HG03097 (cell line): ENCODE results near the gene LDB2.
"Not testable (repeated sequence)": the region's sequence is repeated elsewhere in the genome, so short reads cannot be mapped to it uniquely, and the experiment has no call there.

ENCODE experiments used
- ATAC-seq: cut with Tn5 transposase; IDR thresholded peaks from one replicate; pipeline ENCODE4 v1.9.1; 2021; ENCODE audit not compliant: unreplicated experiment, low FRiP score

LDB2 gene

DNA sequence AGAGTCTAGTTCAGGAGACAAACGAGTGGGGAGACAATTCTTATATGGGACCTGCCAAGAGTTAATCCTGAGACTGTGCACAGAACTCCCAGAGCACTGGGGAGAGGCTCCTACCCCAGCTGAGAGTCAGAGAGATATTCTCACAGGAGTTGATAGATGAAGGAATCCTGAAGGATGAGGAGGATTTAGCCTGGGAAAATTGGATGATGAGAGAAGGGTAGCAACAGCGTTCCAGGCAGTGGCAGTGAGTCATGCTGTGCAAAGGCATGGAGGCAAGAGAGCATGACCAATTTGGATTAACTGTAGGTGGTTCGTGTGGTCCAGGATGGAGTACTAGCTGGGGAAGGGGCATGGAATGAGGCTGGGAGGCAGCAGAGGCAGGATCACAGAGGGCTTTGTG, 318.6 kb downstream of the LDB2 start:
- ATAC-seq: no peak

DNA sequence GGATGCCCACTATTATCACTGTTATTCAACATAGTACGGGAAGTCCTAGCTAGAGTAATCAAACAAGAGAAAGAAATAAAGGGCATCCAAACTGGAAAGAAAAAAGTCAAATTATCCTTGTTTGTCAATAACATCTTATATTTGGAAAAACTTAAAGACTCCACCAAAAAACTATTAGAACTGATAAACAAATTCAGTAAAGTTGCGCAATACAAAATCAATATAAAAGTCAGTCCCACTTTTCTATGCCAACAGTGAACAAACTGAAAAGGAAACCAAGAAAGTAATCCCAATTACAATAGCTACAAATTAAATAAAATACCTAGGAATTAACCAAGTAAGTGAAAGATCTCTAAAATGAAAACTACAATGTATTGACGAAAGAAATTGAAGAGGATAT, 321.3 kb downstream of the LDB2 start:
- ATAC-seq: no peak

DNA sequence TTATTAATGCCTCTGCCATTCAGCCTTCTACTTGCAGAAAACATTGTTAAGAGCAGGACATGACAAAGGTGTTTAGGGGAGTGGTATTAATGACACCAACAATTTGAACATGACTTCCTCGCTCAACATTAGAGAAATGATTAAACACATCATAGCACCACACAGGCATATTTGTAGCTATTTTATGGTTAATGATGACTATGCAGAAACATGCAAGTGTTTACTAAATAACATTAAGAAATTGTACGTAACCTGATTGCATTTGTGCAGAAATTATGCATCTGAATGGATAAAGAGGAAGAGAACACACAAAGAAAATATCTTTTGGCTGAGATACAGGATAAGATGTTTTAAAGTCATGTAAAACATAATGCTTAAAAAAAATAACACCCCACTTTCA, 323.5 kb downstream of the LDB2 start:
- ATAC-seq: no peak

- ATAC-seq: no peak
Measured at GRCh38 chr4:16573739-16574138, 324.7 kb downstream of the LDB2 start.

DNA sequence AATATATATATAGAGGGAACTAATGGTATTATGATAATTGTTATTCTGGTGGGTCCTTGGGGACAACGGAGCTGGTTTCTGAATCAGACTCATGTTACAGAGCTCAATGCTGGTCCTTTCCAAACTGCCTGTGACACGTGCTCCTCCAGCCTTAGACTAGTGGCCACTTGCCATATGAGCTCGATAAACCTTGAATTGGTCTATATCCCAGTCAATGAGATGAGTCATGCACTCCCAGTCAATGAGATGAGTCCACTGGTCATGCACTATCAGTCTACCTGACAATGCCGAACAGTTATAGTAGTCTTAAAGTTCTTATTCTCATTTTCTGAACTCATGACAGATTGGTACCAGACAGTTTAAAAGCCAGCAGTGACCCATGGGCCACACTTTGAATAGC, 325.2 kb downstream of the LDB2 start:
- no peak for ATAC-seq

DNA sequence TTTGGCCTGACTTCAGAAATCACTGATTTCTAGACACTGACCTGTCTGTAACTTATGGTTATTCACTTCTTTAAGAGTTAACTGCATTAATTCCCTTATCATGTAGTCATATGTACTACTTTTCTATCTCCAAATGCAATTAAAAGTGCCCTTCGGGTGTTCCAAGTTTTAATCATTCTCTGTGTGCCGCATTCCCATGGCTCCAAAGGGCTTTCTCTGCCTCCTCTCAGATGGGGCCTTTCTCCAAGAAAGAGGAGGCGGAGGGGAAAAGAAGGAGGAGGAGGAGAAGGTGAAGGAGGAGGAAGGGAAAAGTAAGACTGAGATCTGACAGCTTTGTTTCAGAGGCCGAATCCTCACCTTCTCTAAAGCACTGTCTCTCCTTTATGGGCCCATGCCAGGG, 325.8 kb downstream of the LDB2 start:
- no peak for ATAC-seq

- ATAC-seq: no peak
Measured at GRCh38 chr4:16572161-16572560, 326.3 kb downstream of the LDB2 start.

DNA sequence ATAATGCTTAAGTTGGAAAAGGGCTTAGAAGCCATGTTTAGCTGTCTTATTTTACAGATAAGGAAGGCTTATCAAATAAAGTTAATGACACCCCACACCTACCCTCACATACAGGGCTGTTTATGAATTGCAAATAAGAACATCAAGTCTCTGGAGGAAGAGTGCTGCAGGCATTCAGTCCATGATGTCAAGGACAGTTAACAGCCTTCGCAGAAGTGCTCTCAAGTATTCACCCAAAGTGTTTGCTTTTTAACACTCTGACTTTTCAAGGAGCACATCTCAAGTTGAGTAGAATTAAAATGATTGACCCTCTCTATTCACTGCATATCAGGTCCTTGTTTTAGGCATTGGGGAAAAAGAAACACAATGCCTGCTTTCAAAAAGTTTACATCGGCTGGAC, 328.7 kb downstream of the LDB2 start:
- no peak for ATAC-seq

DNA sequence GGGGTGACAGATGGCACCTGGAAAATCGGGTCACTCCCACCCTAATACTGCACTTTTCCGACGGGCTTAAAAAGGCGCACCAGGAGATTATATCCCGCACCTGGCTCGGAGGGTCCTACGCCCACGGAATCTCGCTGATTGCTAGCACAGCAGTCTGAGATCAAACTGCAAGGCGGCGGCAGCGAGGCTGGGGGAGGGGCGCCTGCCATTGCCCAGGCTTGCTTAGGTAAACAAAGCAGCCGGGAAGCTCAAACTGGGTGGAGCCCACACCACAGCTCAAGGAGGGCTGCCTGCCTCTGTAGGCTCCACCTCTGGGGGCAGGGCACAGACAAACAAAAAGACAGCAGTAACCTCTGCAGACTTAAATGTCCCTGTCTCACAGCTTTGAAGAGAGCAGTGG, 341.1 kb downstream of the LDB2 start:
- not testable (repeated sequence) for ATAC-seq

DNA sequence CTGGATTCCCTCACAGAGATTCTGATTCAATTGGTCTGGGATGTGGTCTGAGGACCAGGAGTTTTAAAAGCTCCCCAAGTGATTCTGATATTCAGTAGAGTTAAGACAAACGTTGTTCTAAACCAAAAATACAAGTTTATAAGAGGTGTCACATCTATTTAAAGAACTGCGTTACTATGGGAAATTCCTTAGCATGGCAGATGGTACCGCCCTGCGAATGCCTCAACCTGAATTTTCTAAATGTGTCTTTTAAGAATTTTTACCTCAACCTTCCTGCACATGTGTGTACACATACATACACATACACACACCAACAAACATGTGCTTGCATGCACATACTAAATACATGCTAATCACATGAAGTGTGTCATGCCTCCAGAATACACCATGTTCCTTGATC, 343.3 kb downstream of the LDB2 start:
- ATAC-seq: no peak

- no peak for ATAC-seq
Measured at GRCh38 chr4:16550531-16550930, 347.9 kb downstream of the LDB2 start.

- no peak for ATAC-seq
Measured at GRCh38 chr4:16545656-16546055, 352.8 kb downstream of the LDB2 start.

DNA sequence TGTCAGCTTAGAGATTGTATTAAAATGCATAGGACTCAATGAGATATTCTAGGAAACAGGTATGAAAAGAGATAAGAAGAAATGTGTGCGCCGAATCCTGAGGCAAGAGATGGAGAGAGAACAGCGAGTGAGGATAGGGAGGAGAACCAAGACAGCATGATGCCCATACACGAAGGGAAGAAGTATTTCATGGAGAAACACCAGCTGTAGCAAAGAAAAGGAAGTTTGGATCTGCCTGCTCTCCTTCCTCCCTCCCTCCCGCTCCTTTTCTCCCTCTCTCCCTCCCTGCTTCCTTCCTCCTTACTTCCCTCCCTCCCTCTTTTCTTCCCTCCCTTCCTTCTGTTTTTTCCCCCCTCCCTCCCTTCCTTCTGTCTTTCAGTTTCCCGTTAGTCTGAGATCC, 353.6 kb downstream of the LDB2 start:
- ATAC-seq: no peak

DNA sequence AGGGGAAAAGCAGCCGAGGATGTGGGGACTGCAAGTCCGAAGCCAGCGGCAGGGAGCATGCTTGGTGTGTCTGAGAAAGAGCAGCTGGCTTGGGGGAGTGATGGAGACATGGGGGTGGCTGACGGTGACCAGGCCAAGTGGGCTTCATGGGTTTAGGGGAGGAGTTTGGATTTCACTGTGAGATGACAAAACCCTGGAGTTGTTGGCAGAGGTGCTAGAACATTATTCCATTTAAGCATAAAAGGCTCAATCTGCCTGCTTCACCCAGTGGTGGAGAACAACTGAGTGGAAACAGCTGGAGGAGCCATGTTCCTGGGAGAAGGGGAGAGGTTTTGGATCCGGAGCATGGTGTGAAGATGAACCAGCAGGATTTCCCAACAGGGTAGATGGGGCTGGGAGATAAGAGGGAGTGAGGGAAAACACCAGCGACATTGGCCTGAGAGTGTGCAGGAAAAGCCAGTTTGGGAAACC, 354.2 kb downstream of the LDB2 start:
- ATAC-seq: no peak

GRCh38 chr4:16537926-16538325, 360.5 kb downstream of the LDB2 start:
- no peak for ATAC-seq

GRCh38 chr4:16532240-16532970, 366.0 kb downstream of the LDB2 start:
- no peak for ATAC-seq

- no peak for ATAC-seq
Measured at GRCh38 chr4:16530688-16531635, 367.5 kb downstream of the LDB2 start.

DNA sequence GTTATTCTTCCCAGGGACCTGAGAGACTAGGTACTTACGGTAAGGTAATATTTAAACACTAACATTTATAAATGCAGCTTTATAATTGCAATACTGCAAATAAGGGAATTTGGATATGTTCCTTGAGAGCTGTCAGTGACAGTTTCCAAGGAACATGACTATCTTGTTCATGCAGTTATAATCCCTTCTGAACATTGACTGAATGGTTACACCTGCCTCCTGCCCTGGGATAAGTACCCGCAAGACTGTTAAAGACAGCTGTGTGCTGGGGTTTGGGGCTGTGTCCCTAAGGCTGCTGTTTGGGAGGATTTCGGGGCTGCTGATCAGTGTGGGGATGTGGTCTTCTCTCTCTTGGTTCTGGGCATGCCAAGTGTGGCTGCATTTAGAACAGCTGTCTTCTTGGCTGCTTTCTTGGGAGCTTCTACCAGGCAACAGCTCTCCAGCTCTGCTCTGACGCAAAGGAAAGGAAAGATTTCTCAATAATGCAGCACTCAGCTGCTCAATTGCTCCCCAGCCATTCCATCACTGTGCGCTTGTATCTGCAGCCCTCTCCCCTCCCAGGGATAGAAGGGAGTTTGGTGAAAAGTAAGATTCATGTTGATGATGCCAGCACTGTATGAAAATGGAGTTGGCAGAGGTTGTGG, 373.4 kb downstream of the LDB2 start:
- ATAC-seq: no peak

- no peak for ATAC-seq
Measured at GRCh38 chr4:16524406-16524805, 374.0 kb downstream of the LDB2 start.

DNA sequence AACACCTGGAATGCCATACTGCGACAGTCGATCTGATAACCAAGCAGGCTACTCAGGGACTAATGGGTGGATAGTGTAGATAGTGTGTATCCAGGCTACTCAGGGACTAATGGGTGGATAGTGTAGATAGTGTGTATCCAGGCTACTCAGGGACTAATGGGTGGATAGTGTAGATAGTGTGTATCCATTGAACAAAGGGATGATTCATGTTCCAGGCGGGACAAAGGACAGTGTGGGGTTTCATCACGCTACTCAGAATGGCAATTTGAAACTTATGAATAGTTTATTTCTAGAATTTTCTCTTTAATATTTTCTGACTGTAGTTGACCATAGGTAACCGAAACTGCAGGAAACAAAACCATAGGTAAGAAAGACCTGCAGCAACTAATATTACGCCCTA, 374.9 kb downstream of the LDB2 start:
- ATAC-seq: not testable (repeated sequence)
